Stimulated activated naive CD4-positive, alpha-beta T cell treated with Interleukin-2 at 50 U/mL for 16 hours (primary cell): ENCODE results near the gene DHX30.
A peak's percentile ranks its signal among the peaks of the same experiment; 100 is the strongest.
"Not testable (repeated sequence)": the region's sequence is repeated elsewhere in the genome, so short reads cannot be mapped to it uniquely, and the experiment has no call there.

Source experiments
- DNase-seq: peaks from one replicate; lab custom pipeline; 2025; lab: John Stamatoyannopoulos, UW

The DHX30 gene

DNA sequence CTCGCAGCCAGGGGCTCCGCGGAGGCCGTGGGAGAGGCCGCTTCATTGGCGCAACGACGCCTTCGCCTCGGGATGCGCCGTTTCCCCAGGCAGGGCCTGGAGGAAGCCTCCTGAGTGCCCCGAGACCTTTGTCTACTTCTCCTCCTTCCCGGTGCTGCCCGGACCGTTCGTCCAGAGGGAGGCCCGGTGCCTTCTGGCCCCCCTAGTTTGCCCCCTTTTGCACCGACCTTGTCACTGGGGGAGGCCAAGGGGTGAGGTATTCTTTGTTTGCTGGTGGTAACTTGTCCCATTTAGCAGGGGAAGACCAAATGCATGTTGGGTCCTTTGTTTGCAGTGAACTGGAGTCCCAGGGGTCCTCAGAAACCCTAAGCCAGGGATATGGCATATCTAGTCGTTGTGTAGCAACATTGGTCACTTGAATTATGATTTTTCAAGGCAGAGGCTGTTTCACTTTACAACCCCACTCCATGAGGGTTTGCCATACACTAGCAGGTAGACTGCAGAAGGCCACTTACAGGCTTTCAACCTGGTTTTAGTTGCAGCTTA lies 615 bp downstream of the DHX30 start:
- DNase-seq, result no peak

- DNase-seq, result no peak
Measured at GRCh38 chr3:47804577-47804976, 1.6 kb downstream of the DHX30 start.

DNA sequence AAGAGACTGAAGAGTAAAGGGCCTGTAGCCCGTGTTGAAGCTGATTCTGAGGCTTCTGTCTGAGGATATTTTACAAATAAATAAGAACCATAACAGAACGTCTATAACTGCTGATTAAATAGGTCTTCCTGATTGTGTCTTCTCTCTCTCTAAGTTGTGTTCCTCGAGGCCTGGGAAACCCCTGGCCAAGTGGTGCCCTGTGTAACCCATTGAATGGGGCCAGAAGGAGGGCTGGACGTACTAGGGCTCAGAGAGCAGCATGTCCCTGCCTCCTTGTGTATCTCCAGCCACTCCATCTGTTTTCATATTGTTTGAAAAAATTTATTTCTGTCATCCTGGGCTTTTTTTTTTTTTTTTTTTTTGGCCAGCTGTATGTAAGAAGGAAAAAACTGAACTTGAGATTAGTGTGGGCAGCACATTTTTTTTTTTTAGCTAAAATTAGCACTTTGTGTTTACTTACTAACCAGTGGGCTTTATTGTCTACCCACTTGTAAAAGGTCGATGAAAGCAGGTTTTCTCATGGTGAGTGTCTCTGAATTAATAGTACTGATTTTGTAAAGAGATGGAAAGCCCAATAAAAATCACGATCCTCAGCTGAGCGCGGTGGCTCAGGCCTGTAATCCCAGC lies 10.7 kb downstream of the DHX30 start:
- no peak for DNase-seq

DNA sequence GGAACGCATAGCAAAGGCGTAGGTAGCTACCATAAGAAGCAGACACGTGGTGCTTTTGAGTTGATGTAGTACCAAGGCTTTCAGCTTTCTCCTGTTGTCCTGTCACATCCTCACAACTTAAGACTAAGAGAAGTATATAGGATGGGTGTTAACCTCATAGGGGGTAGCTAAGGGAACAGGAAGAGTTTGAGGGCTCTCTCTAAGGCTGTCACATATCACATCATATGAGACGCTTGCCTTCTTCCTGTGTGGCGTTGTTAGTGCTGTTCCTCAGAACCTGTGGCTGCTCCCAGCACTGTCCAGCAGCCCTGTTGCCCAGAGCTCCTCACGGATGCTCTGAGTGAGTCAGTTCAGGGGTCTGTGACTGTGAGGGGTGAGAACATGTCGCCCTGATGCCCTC lies 14.7 kb downstream of the DHX30 start:
- no peak for DNase-seq

- peak; percentile 75 for DNase-seq
Measured at GRCh38 chr3:47824541-47825473, 21.9 kb downstream of the DHX30 start.

DNA sequence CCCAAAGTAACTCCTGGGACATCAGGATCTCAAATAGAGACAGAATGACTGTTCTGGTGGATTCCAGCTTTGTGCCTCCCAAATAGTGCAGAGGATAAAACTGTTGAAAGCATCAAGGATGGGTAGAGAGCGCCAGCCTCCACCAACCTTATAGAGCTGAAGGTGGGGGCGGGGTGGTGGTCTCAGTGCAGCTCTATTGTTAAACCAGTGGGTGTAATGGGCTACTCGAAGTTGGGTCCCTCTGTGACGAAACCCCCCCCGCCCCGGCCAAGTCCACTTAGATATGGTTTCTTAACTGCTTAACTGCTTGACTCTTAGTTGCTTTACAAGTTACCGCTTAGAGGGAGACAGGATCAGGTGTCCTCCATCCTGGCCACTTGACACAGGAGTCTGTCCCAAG lies 22.7 kb downstream of the DHX30 start:
- DNase-seq, result no peak

GRCh38 chr3:47829482-47829881 lies 26.5 kb downstream of the DHX30 start:
- not testable (repeated sequence) for DNase-seq

DNA sequence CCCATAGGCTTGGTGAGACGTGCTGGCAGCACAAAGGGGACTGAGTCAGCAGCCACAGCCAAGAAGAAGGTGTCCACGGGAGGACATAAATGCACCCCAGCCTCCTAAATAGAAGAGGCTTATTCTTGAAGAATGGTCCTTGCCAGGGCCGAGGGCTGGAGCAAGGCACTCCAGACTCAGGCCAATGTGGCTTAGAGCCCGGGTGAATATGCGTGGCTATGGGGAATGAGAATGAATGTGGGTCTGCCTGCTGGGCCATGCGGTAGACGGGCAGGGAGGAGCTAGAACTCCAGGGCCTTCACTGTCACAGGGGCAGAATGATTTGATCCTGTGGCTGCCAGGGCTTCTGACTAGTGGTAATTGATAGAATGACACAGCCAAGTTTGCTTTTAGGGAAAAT lies 34.0 kb downstream of the DHX30 start:
- no peak for DNase-seq

- no peak for DNase-seq
Measured at GRCh38 chr3:47838503-47838902, 35.6 kb downstream of the DHX30 start.

- no peak for DNase-seq
Measured at GRCh38 chr3:47841786-47842349, 38.9 kb downstream of the DHX30 start.

DNA sequence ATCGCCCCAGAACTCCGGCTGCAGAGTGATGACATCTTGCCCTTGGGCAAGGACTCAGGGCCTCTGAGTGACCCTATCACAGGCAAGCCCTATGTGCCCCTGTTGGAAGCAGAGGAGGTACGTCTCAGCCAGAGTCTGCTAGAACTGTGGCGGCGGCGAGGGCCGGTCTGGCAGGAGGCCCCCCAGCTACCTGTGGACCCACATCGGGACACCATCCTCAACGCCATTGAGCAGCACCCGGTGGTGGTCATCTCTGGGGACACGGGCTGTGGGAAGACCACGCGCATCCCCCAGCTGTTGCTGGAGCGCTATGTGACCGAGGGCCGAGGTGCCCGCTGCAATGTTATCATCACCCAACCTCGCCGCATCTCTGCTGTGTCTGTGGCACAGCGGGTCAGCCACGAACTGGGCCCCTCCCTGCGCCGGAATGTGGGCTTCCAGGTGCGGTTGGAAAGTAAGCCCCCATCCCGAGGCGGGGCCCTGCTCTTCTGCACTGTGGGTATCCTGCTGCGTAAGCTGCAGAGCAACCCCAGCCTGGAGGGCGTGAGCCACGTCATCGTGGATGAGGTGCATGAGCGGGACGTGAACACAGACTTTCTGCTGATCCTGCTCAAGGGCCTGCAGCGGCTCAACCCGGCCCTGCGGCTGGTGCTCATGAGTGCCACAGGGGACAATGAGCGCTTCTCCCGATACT lies 43.4 kb downstream of the DHX30 start:
- DNase-seq, result no peak

DNA sequence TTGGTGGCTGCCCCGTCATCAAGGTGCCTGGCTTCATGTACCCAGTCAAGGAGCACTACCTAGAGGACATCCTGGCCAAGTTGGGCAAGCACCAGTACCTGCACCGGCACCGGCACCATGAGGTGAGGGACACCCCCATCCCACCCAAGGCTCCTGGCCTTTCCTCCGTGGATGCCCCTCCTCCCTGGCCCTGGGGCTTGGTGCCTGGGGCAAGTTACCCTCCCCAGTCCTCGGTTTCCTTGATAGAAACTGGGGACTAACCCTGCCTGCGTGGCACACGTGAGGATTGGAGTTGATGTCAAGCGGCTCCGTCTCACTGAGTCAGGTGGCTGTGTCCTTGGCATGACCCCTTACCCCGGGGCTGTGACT lies 43.9 kb downstream of the DHX30 start:
- DNase-seq, result no peak

GRCh38 chr3:47847260-47847659 lies 44.3 kb downstream of the DHX30 start:
- DNase-seq, result no peak

DNA sequence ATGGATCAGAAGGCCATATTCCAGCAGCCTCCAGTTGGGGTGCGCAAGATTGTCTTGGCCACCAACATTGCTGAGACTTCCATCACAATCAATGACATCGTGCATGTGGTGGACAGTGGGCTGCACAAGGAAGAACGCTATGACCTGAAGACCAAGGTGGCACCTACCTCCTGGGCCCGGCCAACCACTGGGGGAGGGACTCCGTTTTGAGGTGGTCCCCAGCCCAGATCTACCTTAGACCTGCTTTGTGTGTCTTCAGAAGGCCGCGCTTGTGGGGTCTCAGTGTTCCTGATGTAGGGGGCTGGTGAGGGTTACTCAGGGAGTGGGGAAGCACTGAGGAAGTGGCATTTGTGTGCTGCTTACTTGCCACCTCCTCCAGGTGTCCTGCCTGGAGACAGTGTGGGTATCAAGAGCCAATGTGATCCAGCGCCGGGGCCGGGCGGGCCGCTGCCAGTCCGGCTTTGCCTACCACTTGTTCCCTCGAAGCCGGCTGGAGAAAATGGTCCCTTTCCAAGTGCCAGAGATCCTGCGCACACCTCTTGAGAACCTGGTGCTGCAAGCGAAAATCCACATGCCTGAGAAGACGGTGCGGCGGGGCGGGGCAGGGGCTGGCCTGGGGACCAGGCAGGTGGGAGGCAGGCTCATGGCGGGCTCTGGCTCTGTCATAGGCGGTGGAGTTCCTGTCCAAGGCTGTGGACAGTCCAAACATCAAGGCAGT lies 45.0 kb downstream of the DHX30 start:
- DNase-seq, result no peak

GRCh38 chr3:47848599-47849117 lies 45.7 kb downstream of the DHX30 start:
- DNase-seq, result no peak

GRCh38 chr3:47849186-47849698 lies 46.3 kb downstream of the DHX30 start:
- no peak for DNase-seq

GRCh38 chr3:47849699-47850563 lies 47.0 kb downstream of the DHX30 start:
- DNase-seq, result no peak

GRCh38 chr3:47850564-47851410 lies 47.8 kb downstream of the DHX30 start:
- no peak for DNase-seq

- no peak for DNase-seq
Measured at GRCh38 chr3:47851888-47852603, 49.1 kb downstream of the DHX30 start.
